HPDE6-E6E7 (cell line): ENCODE data around the gene PPP3CA.
"Not testable (repeated sequence)": the region's sequence is repeated elsewhere in the genome, so short reads cannot be mapped to it uniquely, and the experiment has no call there.

Source experiments
- DNase-seq: peaks from one replicate; pipeline ENCODE4 v3.0.0; 2011; ENCODE audit warnings: missing footprints; ENCODE audit errors: extremely low spot score

The PPP3CA gene

GRCh38 chr4:101008503-101008902, 338.8 kb downstream of the PPP3CA start:
- DNase-seq = no peak

- no peak for DNase-seq
Measured at GRCh38 chr4:101005659-101006058, 341.7 kb downstream of the PPP3CA start.

GRCh38 chr4:101000496-101000895, 346.8 kb downstream of the PPP3CA start:
- no peak for DNase-seq

- DNase-seq = no peak
Measured at GRCh38 chr4:100995671-100996070, 351.7 kb downstream of the PPP3CA start.

GRCh38 chr4:100995002-100995401, 352.3 kb downstream of the PPP3CA start:
- not testable (repeated sequence) for DNase-seq

- DNase-seq = not testable (repeated sequence)
Measured at GRCh38 chr4:100991332-100992069, 355.8 kb downstream of the PPP3CA start.

GRCh38 chr4:100989401-100989800, 357.9 kb downstream of the PPP3CA start:
- DNase-seq = no peak

- DNase-seq = no peak
Measured at GRCh38 chr4:100988876-100989275, 358.4 kb downstream of the PPP3CA start.

GRCh38 chr4:100986360-100986868, 360.9 kb downstream of the PPP3CA start:
- no peak for DNase-seq

- DNase-seq = no peak
Measured at GRCh38 chr4:100985576-100985975, 361.8 kb downstream of the PPP3CA start.

GRCh38 chr4:100984901-100985300, 362.4 kb downstream of the PPP3CA start:
- no peak for DNase-seq

- no peak for DNase-seq
Measured at GRCh38 chr4:100983426-100983825, 363.9 kb downstream of the PPP3CA start.

- DNase-seq = no peak
Measured at GRCh38 chr4:100982345-100982744, 365.0 kb downstream of the PPP3CA start.

GRCh38 chr4:100981447-100982204, 365.7 kb downstream of the PPP3CA start:
- DNase-seq = no peak

GRCh38 chr4:100979736-100980135, 367.6 kb downstream of the PPP3CA start:
- DNase-seq = no peak

- no peak for DNase-seq
Measured at GRCh38 chr4:100977746-100978397, 369.5 kb downstream of the PPP3CA start.

GRCh38 chr4:100977274-100977673, 370.1 kb downstream of the PPP3CA start:
- DNase-seq = no peak
